GM12873 (cell line): ENCODE results near the gene NBPF20.

Source experiments
- CTCF ChIP-seq: IDR thresholded peaks from 2 replicates; pipeline ENCODE4 v1.5.1; 2012; ENCODE audit warnings: low read depth, mild to moderate bottlenecking, moderate library complexity, low read length, control low read depth; ENCODE audit not compliant: insufficient read depth; ENCODE audit errors: missing control alignments

The NBPF20 gene, protein sequence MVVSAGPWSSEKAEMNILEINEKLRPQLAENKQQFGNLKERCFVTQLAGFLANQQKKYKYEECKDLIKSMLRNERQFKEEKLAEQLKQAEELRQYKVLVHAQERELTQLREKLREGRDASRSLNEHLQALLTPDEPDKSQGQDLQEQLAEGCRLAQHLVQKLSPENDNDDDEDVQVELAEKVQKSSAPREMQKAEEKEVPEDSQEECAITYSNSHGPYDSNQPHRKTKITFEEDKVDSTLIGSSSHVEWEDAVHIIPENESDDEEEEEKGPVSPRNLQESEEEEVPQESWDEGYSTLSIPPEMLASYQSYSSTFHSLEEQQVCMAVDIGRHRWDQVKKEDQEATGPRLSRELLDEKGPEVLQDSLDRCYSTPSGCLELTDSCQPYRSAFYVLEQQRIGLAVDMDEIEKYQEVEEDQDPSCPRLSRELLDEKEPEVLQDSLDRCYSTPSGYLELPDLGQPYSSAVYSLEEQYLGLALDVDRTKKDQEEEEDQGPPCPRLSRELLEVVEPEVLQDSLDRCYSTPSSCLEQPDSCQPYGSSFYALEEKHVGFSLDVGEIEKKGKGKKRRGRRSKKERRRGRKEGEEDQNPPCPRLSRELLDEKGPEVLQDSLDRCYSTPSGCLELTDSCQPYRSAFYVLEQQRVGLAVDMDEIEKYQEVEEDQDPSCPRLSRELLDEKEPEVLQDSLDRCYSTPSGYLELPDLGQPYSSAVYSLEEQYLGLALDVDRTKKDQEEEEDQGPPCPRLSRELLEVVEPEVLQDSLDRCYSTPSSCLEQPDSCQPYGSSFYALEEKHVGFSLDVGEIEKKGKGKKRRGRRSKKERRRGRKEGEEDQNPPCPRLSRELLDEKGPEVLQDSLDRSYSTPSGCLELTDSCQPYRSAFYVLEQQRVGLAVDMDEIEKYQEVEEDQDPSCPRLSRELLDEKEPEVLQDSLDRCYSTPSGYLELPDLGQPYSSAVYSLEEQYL (N-terminal part only)

DNA sequence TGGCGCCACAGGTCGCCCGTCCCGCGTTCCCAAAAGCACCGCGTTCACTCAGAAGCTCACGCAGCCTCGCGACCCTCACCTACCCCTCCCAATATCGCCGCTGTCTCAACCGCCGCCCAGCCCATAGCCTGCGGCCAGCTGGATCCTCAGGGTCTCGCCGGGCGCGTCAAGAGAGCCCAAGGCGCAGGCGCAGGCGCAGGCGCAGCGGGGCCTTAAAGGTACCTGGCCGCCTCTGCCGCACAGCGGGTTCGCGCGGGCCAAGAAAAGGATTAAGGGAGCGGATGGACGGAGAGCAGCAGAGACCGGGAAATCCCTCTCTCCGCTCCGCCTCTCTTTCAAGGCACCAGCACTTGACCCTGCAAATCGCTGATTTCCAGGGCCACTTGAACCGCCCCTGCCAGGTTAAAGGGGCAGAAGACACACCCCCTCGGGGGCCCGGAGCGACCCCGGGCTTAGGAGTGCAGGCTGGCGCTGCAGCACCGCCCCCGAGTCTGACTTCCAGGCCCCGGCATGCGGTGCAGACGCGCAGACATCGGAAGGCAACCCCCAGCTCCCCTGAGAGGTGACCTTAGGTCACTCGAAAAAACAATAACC lies at the start of gene NBPF20:
Gene NBPF20, minus strand, starts transcription at position 168 of the 594 bp plus-strand sequence. CDS start 20,331 bp downstream, outside the sequence.
- no peak for TF ChIP-seq CTCF
